ENCODE data around the gene PALM3. TPM values are rescaled to one million over a fixed set of nuclear protein-coding genes. Genes with fewer than 3 reads are reported as not detected.

PALM3 gene
- total RNA-seq, 1 experiment from 2014 or later, result 2.3 TPM

DNA sequence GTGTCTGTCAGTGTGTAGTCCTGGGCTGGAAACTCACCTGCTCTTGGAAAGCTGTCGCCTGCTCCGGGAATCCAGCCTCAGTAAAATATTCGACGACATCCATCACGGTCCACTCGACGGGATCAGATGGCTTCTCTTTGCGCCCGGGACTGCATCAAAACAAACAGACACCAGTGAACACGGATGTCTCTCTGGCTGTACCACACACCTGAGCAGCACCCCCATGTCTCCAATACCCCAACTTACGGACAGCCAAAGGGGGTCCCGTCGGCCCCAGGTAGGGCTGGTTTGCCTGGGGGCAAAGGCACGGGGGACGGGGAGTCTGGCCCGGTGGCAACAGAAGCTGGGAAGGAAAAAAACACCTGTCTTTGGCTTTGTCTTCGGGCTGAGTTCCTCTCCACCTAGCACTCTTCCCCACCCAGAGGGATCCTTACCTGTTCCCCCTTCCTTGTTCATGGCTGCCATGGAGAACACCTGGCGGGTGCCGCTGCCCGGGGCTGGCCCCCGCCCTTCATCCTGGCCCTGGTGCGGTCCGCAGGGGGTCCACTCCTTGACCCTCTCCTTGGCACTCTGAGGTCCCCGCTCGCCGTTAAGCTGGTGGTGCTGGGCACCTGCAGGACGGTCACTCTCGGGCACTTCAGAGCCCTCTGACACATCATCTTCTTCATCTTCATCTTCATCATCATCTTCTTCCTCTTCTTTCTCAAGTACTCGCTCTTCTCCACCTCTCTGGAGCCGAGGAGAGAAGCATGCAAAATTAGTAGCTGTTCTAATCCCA is 26.9 kb upstream of the PALM3 start:
- DNase-seq (no peak), ATAC-seq (no peak)
- Histone ChIP-seq H3K27me3 (ENCODE audit: low read length) (no peaks in the 10 kb centered on the region), H3K4me1 (ENCODE audit: insufficient read depth, low read length) (peaks cover 8% of the 10 kb centered on the region; the same call in 1 of the 2 replicates), H2AFZ (ENCODE audit: low read length) (0 out of 2 replicates have a peak overlapping the region, but pooled peaks have one; percentile 51), H3F3A (ENCODE audit: low read length, unreplicated experiment) (no peaks in the 10 kb centered on the region), H4K20me1 (ENCODE audit: low read length) (no peaks in the 10 kb centered on the region), H3K9ac (ENCODE audit: low read length) (no peak overlapping the region), H3K4me2 (ENCODE audit: low read length) (peak overlapping the region; percentile 80), H3K79me2 (ENCODE audit: low read length) (no peaks in the 10 kb centered on the region), H3K27ac (ENCODE audit: low read length) (no peak overlapping the region), H3K4me3 (ENCODE audit: low read length) (peak overlapping the region; percentile 67), H3K36me3 (ENCODE audit: low read depth, low read length) (peaks cover 6% of the 10 kb centered on the region), H3K9me2 (replicated peaks; ENCODE audit: low read length) (no peaks in the 10 kb centered on the region), H3K9me3 (ENCODE audit: low read length) (peaks cover 7% of the 10 kb centered on the region; the same call in 1 of the 2 replicates)
- intact Hi-C loops (cut with micrococcal nuclease), result no loop called here
- TSS peak; percentile 9 for BruUV-seq (replicated peaks)
- ChIA-PET CTCF (no interaction called here), POLR2A (ENCODE audit: unreplicated experiment) (no interaction called here)
- no peak for TF ChIP-seq EZH2phosphoT487 (IDR thresholded peaks at IDR 0.05; ENCODE audit: borderline replicate concordance, low read length)
- TF ChIP-seq, protein P1, sequence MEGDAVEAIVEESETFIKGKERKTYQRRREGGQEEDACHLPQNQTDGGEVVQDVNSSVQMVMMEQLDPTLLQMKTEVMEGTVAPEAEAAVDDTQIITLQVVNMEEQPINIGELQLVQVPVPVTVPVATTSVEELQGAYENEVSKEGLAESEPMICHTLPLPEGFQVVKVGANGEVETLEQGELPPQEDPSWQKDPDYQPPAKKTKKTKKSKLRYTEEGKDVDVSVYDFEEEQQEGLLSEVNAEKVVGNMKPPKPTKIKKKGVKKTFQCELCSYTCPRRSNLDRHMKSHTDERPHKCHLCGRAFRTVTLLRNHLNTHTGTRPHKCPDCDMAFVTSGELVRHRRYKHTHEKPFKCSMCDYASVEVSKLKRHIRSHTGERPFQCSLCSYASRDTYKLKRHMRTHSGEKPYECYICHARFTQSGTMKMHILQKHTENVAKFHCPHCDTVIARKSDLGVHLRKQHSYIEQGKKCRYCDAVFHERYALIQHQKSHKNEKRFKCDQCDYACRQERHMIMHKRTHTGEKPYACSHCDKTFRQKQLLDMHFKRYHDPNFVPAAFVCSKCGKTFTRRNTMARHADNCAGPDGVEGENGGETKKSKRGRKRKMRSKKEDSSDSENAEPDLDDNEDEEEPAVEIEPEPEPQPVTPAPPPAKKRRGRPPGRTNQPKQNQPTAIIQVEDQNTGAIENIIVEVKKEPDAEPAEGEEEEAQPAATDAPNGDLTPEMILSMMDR (conservative IDR thresholded peaks at IDR 0.05; ENCODE audit: low read depth, low read length), result no peak
- TF ChIP-seq EZH2 (IDR thresholded peaks at IDR 0.05; ENCODE audit: low read length, unreplicated experiment), result no peak

GRCh38 chr19:14086098-14086497 is 24.2 kb upstream of the PALM3 start:
- H3K9me2 ChIP-seq (replicated peaks; ENCODE audit: low read length), result no peaks in the 10 kb centered on the region
- H3K9ac ChIP-seq (ENCODE audit: low read length), result no peak overlapping the region
- ChIA-PET POLR2A (ENCODE audit: unreplicated experiment) (no interaction called here), CTCF (no interaction called here)
- no peaks in the 10 kb centered on the region for H3K9me3 ChIP-seq (ENCODE audit: low read length)
- no peak for ATAC-seq
- H3F3A ChIP-seq (ENCODE audit: low read length, unreplicated experiment), result no peaks in the 10 kb centered on the region
- no peaks in the 10 kb centered on the region; the same call in 1 of the 2 replicates for H3K36me3 ChIP-seq (ENCODE audit: low read depth, low read length)
- no peaks in the 10 kb centered on the region for H3K27me3 ChIP-seq (ENCODE audit: low read length)
- 0 out of 2 replicates have a peak, but pooled peaks cover 7% of the 10 kb centered on the region for H3K79me2 ChIP-seq (ENCODE audit: low read length)
- TF ChIP-seq, protein P1 (conservative IDR thresholded peaks at IDR 0.05; ENCODE audit: low read depth, low read length), result no peak
- TF ChIP-seq EZH2phosphoT487 (IDR thresholded peaks at IDR 0.05; ENCODE audit: borderline replicate concordance, low read length) (no peak), EZH2 (IDR thresholded peaks at IDR 0.05; ENCODE audit: low read length, unreplicated experiment) (no peak)
- intact Hi-C loops (cut with micrococcal nuclease), result no loop called here
- no peak for DNase-seq
- H3K4me1 ChIP-seq (ENCODE audit: insufficient read depth, low read length), result peaks cover 9% of the 10 kb centered on the region
- no peak overlapping the region for H3K4me3 ChIP-seq (ENCODE audit: low read length)
- H4K20me1 ChIP-seq (ENCODE audit: low read length), result no peaks in the 10 kb centered on the region
- no peak overlapping the region for H3K27ac ChIP-seq (ENCODE audit: low read length)
- BruUV-seq (replicated peaks), result no TSS peak
- no peak overlapping the region for H3K4me2 ChIP-seq (ENCODE audit: low read length)
- no peak overlapping the region for H2AFZ ChIP-seq (ENCODE audit: low read length)

Measured in PC-3 (cell line).